Pancreas (tissue), 10 donors: Measurements from ENCODE around the gene FOXO1. TPM values are rescaled to one million over a fixed set of nuclear protein-coding genes. Genes with fewer than 3 reads are reported as not detected.

ENCODE experiments used
- ATAC-seq, 4 donors: fragments of 200-7000 bp; cut with Tn5 transposase; one replicate each; pipeline versions ENCODE4 v1.8.0 to v1.9.1; 2020; ENCODE audit warnings: mild to moderate bottlenecking in 4 of 4, moderate library complexity in 4 of 4
- DNase-seq, 6 donors: peaks; one replicate each; pipeline ENCODE4 v3.0.0-alpha.2; 2020
- FAIRE-seq: peaks from 2 replicates; lab custom pipeline; 2012; peaks lifted over from hg19 to GRCh38; lab: Jason Lieb, UNC
- H3K27ac ChIP-seq, 4 donors: fragments of 200-600 bp; sonication (generic); 1 replicate in 3 of 4; 2 replicates in 1 of 4; pipeline versions ENCODE4 v1.5.0 to v1.8.0; 2020
- H3K27me3 ChIP-seq, 4 donors: fragments of 200-600 bp; one replicate each; pipeline ENCODE4 v1.8.0; 2021
- H3K36me3 ChIP-seq, 3 donors: fragments of 200-600 bp; sonication (generic) in 1 of 3; one replicate each; pipeline versions ENCODE4 v1.5.0 to v1.8.0; 2020 to 2021
- H3K4me1 ChIP-seq, 3 donors: fragments of 200-600 bp; one replicate each; pipeline ENCODE4 v1.8.0; 2021
- H3K4me3 ChIP-seq, 4 donors: fragments of 200-600 bp; sonication (generic) in 2 of 4; one replicate each; pipeline versions ENCODE4 v1.5.0 to v1.8.0; 2020 to 2021
- H3K9me3 ChIP-seq, 4 donors: fragments of 200-600 bp; one replicate each; pipeline ENCODE4 v1.8.0; 2021
- WGBS, 2 donors: extraction: QIAGEN DNeasy Blood & Tissue Kit; methylation state at CpG; one replicate each; pipeline ENCODE4 v1.1.7; 2013; 5-methylcytosine and 5-hydroxymethylcytosine counted together
- intact Hi-C, 3 donors: fragments of 100-400 bp; cut with DNase I; formaldehyde crosslinking; loops; one replicate each; pipeline versions ENCODE4 v1.11.1 to v1.14.2; 2022
- polyA plus RNA-seq, 2 donors: library from polyadenylated mRNA; stranded (reverse); fragments of 200-250 nt; gene quantifications; one replicate each; pipeline ENCODE4 v1.2.3, GENCODE V29; 2013
- total RNA-seq, 6 donors: library from RNA; stranded (reverse); fragmentation: NEBNext Ultra II Directional in 4 of 6; extraction: Animal tissue kit (Norgen Biotek cat#: 25700) in 4 of 6; gene quantifications; one replicate each; pipeline versions ENCODE4 v1.2.1 to v1.2.4, GENCODE V29; 2021 to 2023
- TF ChIP-seq, protein P1 (sequence below), 4 donors: fragments of 200-600 bp; sonication (generic) in 3 of 4; IDR thresholded peaks; one replicate each; pipeline versions ENCODE4 v1.5.0 to v1.8.0; 2021; ENCODE audit warnings: antibody characterized with exemption in 4 of 4
- donor health status: healthy with polysubstance abuse.
- donor health status: DM: no; HTN: no; CAD: no; lungs with moderate emphysema.
- donor health status: DM: no; HTN: no; CAD: no.
- donor health status: control.
- donor health status: control.
- donor health status: Bipolar disorder and iron deficiency.
- donor health status: DM: yes; HTN: yes; CAD: no.
- donor health status: DM: no; HTN: no; CAD: no.
- donor health status: DM: no; HTN: no; CAD: no.
- donor health status: DM: yes; HTN: yes; CAD: no.

The FOXO1 gene
- total and polyA plus RNA-seq, 8 donors: 3.8 to 21.9 (median 15.0) TPM

DNA sequence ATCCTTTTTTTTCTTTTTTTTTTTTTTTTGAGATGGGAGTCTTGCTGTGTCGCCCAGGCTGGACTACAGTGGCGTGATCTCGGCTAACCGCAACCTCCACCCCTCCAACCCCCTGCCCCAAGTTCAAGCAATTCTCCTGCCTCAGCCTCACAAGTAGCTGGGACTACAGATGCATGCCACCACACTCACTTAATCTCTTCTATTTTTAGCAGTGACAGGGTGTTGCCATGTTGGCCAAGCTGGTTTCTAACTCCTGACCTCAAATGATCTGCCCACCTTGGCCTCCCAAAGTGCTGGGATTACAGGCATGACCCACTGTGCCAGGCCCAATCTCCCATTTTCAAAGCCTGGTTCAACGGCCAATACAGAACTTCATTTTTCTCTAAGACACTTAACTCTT lies 9.1 kb downstream of the FOXO1 start:
- peaks cover 13 to 29% (median 20%) of the 10 kb centered on the region in 3 donors for H3K4me1 ChIP-seq
- TF ChIP-seq, protein P1, sequence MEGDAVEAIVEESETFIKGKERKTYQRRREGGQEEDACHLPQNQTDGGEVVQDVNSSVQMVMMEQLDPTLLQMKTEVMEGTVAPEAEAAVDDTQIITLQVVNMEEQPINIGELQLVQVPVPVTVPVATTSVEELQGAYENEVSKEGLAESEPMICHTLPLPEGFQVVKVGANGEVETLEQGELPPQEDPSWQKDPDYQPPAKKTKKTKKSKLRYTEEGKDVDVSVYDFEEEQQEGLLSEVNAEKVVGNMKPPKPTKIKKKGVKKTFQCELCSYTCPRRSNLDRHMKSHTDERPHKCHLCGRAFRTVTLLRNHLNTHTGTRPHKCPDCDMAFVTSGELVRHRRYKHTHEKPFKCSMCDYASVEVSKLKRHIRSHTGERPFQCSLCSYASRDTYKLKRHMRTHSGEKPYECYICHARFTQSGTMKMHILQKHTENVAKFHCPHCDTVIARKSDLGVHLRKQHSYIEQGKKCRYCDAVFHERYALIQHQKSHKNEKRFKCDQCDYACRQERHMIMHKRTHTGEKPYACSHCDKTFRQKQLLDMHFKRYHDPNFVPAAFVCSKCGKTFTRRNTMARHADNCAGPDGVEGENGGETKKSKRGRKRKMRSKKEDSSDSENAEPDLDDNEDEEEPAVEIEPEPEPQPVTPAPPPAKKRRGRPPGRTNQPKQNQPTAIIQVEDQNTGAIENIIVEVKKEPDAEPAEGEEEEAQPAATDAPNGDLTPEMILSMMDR (IDR thresholded peaks at IDR 0.05): no peak
- DNase-seq (no peak), ATAC-seq (no peak), FAIRE-seq (no peak)
- no peak overlapping the region for H3K4me3 ChIP-seq
- no peaks in the 10 kb centered on the region for H3K36me3 ChIP-seq
- 87 to 93% methylated on average over 5 of the region's 5 CpGs for WGBS, 2 donors
- H3K27me3 ChIP-seq: no peaks in the 10 kb centered on the region
- no peak overlapping the region for H3K27ac ChIP-seq
- intact Hi-C loops: loop anchor here in 1 of 3 donors (10.0 kb wide), 1 partner anchor 93 kb away; no protein-coding TSS in a partner anchor
- H3K9me3 ChIP-seq: no peaks in the 10 kb centered on the region

DNA sequence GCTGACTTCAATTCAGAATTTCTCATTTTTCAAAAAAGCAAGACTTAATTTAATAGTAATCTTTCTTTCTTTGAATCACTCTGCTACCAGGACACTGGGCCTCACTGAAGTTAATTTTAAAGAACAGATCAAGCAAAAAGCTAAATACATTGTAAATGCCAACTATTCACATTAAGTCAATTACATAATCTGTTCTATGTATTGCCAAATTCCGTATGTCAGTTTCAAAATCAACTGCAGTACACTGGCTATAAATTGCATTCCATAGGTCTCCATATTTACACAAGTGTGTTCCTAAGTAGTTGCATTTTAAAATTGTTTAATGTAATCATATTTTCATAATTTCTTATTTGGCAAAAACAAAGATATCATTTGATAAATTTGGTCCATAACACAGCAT lies 10.1 kb downstream of the FOXO1 start:
- FAIRE-seq (no peak), DNase-seq (no peak), ATAC-seq (no peak)
- peaks cover 7 to 20% (median 19%) of the 10 kb centered on the region in 3 donors for H3K4me1 ChIP-seq
- no peaks in the 10 kb centered on the region for H3K36me3 ChIP-seq
- 56 to 57% methylated on average over 1 of the region's 1 CpG for WGBS, 2 donors
- H3K4me3 ChIP-seq: no peak overlapping the region
- H3K9me3 ChIP-seq: no peaks in the 10 kb centered on the region
- H3K27me3 ChIP-seq: no peaks in the 10 kb centered on the region
- TF ChIP-seq, protein P1 (IDR thresholded peaks at IDR 0.05): no peak
- intact Hi-C loops: loop anchor here in 1 of 3 donors (10.0 kb wide), 1 partner anchor 92 kb away; no protein-coding TSS in a partner anchor
- no peak overlapping the region for H3K27ac ChIP-seq

DNA sequence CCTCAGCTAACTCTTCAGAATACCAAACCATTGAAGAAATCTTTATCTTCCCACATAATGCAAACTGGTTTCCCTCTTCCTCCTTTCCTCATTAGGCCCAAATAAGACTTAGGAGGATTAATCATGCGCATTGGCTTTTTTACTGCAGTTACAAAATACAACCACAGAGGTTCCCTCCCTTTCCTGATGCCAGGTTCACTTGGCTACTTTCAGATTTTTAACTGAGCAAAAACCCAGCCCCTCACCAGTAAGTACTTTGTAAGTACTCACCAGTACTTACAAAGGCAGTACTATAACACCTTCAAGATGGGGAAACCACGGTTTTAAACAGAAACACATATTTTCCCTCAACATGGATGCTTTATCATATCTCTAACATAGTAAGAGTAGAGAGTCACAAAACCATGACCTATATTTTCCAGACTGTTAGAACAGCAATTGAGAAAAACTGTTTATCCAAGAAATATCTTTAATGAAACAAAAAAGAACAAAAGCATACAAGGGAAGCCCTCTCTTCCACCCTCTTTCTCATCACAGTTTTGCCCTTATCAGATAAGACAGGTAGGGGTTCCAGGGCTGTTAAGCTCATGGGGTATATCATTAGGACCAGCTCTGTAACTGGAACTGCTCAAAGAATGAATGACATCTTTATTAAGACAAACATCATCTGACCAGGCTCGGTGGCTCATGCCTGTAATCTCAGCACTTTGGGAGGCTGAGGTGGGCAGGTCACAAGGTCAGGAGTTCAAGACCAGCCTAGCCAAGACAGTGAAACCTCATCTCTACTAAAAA lies 12.7 kb downstream of the FOXO1 start:
- no peaks in the 10 kb centered on the region for H3K27me3 ChIP-seq
- TF ChIP-seq, protein P1 (IDR thresholded peaks at IDR 0.05): no peak
- DNase-seq: no peak
- no peaks in the 10 kb centered on the region for H3K9me3 ChIP-seq
- no peak for FAIRE-seq
- ATAC-seq: peak in 3 of 4 donors; percentile 12 to 20 (median 19)
- intact Hi-C loops: loop anchor here in 1 of 3 donors (10.0 kb wide), 1 partner anchor 89 kb away; no protein-coding TSS in a partner anchor
- H3K36me3 ChIP-seq: no peaks in the 10 kb centered on the region
- WGBS, 2 donors: 37 to 45% methylated on average over 3 of the region's 3 CpGs
- peaks cover 11 to 24% (median 14%) of the 10 kb centered on the region in 3 donors for H3K4me1 ChIP-seq
- no peak overlapping the region for H3K4me3 ChIP-seq
- no peak overlapping the region for H3K27ac ChIP-seq

DNA sequence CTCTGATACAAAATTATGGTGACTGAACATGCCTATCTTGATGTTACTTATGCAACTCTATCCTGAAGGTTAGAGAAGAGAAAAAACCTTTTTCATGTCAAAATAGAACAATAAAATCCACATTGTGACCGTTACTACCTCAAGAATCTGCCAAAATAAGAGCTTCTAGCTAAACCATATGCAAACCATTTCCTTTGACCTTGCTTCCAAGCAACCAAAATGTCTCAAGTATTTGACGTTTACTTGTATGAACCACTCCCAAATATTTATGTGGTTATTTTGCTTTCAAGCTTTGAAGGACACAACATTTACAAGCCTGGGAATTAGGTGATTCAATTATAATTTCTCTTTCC lies 13.9 kb downstream of the FOXO1 start:
- TF ChIP-seq, protein P1 (IDR thresholded peaks at IDR 0.05): no peak
- Histone ChIP-seq H3K9me3 (no peaks in the 10 kb centered on the region), H3K27ac (no peak overlapping the region), H3K4me1 (peaks cover 11 to 23% (median 20%) of the 10 kb centered on the region in 3 donors), H3K4me3 (no peak overlapping the region), H3K36me3 (no peaks in the 10 kb centered on the region), H3K27me3 (no peaks in the 10 kb centered on the region)
- 58% methylated on average over 2 of the region's 2 CpGs for WGBS, 2 donors
- FAIRE-seq (no peak), DNase-seq (no peak), ATAC-seq (no peak)
- intact Hi-C loops: loop anchor here in 1 of 3 donors (10.0 kb wide), 1 partner anchor 88 kb away; no protein-coding TSS in a partner anchor
